Activated CD4-positive, alpha-beta T cell treated with anti-CD3 and anti-CD28 coated beads, Interleukin-2, amount 10 ng/mL, durations not matched to agents 7 days and 5 days (primary cell): ENCODE data around the gene ARHGAP22. TPM values are rescaled to one million over a fixed set of nuclear protein-coding genes. Genes with fewer than 3 reads are reported as not detected.

ENCODE experiments used
- CTCF ChIA-PET: fragments of 350-600 bp; sonication (Branson Sonifier 250); formaldehyde crosslinking; loops from one replicate; lab custom pipeline; 2021; ENCODE audit warnings: antibody characterized with exemption; lab: Charles Lee
- POLR2A ChIA-PET: fragments of 350-600 bp; sonication (Branson Sonifier 250); formaldehyde crosslinking; loops from one replicate; lab custom pipeline; 2021; ENCODE audit warnings: antibody characterized with exemption; lab: Charles Lee
- DNase-seq: peaks from one replicate; pipeline ENCODE4 v3.0.0-alpha.2; 2020
- H3K27ac Mint-ChIP-seq: one replicate; pipeline ENCODE4 v1.8.0; 2021; ENCODE audit warnings: mild to moderate bottlenecking, moderate library complexity, mixed read lengths
- H3K27me3 Mint-ChIP-seq: one replicate; pipeline ENCODE4 v1.8.0; 2021; ENCODE audit warnings: mixed read lengths
- H3K36me3 Mint-ChIP-seq: one replicate; pipeline ENCODE4 v1.8.0; 2021; ENCODE audit warnings: low read depth, mixed read lengths
- H3K4me1 Mint-ChIP-seq: one replicate; pipeline ENCODE4 v1.8.0; 2021; ENCODE audit warnings: mixed read lengths
- H3K4me3 Mint-ChIP-seq: one replicate; pipeline ENCODE4 v1.8.0; 2021; ENCODE audit warnings: mild to moderate bottlenecking, moderate library complexity, mixed read lengths
- H3K9me3 Mint-ChIP-seq: one replicate; pipeline ENCODE4 v1.8.0; 2021; ENCODE audit warnings: mixed read lengths
- total RNA-seq, 2 experiments: library from RNA; stranded (reverse); gene quantifications; one replicate each; pipeline ENCODE4 v1.2.3, GENCODE V29; 2021

The ARHGAP22 gene
- total RNA-seq, 2 experiments from 2014 or later = not detected

DNA sequence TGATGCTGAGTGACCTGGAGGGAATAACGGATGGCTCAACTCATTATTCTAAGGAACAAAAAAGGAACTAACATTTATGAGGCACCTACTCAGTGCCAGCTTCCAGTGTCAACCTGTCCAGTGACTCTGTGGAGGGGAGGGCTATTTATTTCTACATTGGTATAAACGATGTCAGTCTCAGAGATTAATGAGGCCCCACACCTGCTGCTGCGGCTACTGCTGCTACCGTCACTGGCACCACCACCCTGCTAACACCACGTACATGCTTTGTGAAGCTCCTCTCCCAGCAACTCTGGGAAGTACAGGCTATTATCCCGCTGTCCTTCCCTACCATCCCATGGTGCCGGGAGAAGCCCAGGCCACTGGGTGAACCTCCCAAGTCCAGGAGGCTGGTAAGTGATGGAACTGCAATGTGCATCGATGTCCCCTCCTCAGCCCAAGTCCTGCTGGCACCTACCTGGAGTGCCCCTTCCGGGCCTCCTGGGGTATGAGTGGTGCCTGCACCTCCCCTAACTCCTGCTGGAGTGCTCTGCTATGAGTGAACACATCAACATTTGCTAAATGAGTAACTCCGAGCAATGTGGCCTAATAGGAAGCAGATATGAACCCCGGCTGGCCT lies 101.5 kb downstream of the ARHGAP22 start:
- Mint-ChIP-seq H3K27me3 (no peaks in the 10 kb centered on the region), H3K9me3 (no peaks in the 10 kb centered on the region), H3K36me3 (no peaks in the 10 kb centered on the region), H3K4me3 (no peak overlapping the region), H3K27ac (no peak overlapping the region), H3K4me1 (peaks cover 3% of the 10 kb centered on the region)
- no peak for DNase-seq
- ChIA-PET POLR2A (no interaction called here), CTCF (no interaction called here)

DNA sequence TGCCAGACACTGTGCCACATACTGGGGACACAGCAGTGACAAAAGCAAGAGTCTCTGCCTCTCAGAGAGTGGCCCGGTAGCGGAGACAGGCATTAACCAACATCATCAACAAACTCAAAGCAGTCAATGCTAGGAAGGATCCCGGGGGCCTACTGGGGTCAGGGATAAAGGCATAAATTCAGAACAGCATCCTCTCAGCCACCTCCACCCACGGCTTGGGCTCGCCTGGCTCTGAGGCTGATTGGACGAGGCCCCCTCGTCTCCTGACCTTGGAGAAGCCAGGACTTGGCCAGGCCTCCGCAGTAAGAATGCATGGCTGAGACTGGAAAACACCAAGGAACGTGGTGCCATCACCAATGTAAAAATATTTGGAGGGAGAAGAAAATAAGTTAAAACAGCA lies 102.1 kb downstream of the ARHGAP22 start:
- Mint-ChIP-seq H3K27ac (no peak overlapping the region), H3K4me3 (no peak overlapping the region), H3K27me3 (no peaks in the 10 kb centered on the region), H3K4me1 (peaks cover 3% of the 10 kb centered on the region), H3K36me3 (no peaks in the 10 kb centered on the region), H3K9me3 (no peaks in the 10 kb centered on the region)
- no peak for DNase-seq
- CTCF ChIA-PET = no interaction called here
- POLR2A ChIA-PET = no interaction called here

GRCh38 chr10:48501787-48502771 lies 102.8 kb downstream of the ARHGAP22 start:
- ChIA-PET POLR2A (no interaction called here), CTCF (interaction anchor here (0.7 kb wide), 1 partner anchor 33 kb away, joined by 3 read pairs; no protein-coding TSS in a partner anchor)
- Mint-ChIP-seq H3K27ac (no peak overlapping the region), H3K36me3 (no peaks in the 10 kb centered on the region), H3K4me3 (no peak overlapping the region), H3K9me3 (no peaks in the 10 kb centered on the region), H3K4me1 (peaks cover 3% of the 10 kb centered on the region), H3K27me3 (no peaks in the 10 kb centered on the region)
- no peak for DNase-seq

DNA sequence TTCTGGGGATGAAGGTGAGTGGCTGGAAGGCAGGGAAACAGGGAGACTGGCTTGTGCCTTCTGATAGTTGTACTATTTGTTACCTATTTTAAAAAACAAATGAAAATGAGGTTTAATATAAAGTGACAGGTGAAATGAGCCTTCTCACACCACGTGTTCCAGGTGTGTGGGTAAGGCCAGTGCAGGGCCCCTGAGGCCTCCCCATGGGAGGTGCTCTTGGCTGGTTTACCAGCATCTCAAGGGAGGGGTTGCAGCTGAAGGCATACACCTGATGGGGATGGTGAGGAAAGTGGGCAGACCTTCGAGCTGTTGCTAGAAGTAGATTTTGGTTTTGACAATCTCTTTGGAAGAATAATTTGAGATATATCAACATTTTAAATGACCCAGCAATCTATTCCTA lies 103.6 kb downstream of the ARHGAP22 start:
- H3K4me3 Mint-ChIP-seq = no peak overlapping the region
- no peaks in the 10 kb centered on the region for H3K36me3 Mint-ChIP-seq
- POLR2A ChIA-PET = no interaction called here
- DNase-seq = no peak
- no peaks in the 10 kb centered on the region for H3K27me3 Mint-ChIP-seq
- CTCF ChIA-PET = interaction anchor here (0.7 kb wide), 1 partner anchor 32 kb away, joined by 3 read pairs; no protein-coding TSS in a partner anchor
- peaks cover 3% of the 10 kb centered on the region for H3K4me1 Mint-ChIP-seq
- no peaks in the 10 kb centered on the region for H3K9me3 Mint-ChIP-seq
- no peak overlapping the region for H3K27ac Mint-ChIP-seq

DNA sequence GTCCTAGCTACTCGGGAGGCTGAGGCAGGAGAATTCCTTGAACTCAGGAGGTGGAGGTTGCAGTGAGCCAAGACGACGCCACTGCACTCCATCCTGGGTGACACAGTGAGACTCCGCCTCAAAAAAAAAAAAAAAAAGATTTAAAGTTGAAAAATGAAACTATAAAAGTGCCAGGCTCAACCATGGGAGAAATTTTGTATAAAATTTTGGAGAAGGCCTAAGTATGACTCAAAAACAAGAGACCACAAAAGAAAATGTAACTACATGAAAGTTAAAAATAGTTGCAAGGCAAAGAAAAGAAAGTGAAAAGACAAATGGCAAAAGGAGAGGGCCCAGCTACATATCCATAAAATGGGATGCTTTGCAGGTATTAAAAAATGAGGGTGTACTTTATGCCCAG lies 104.1 kb downstream of the ARHGAP22 start:
- CTCF ChIA-PET = interaction anchor here (0.7 kb wide), 1 partner anchor 32 kb away, joined by 3 read pairs; no protein-coding TSS in a partner anchor
- Mint-ChIP-seq H3K9me3 (no peaks in the 10 kb centered on the region), H3K27me3 (no peaks in the 10 kb centered on the region), H3K36me3 (no peaks in the 10 kb centered on the region), H3K4me1 (peaks cover 3% of the 10 kb centered on the region), H3K27ac (no peak overlapping the region), H3K4me3 (no peak overlapping the region)
- POLR2A ChIA-PET = no interaction called here
- DNase-seq = no peak

GRCh38 chr10:48498940-48499510 lies 105.8 kb downstream of the ARHGAP22 start:
- Mint-ChIP-seq H3K36me3 (no peaks in the 10 kb centered on the region), H3K9me3 (no peaks in the 10 kb centered on the region), H3K4me3 (no peak overlapping the region), H3K27ac (no peak overlapping the region), H3K27me3 (no peaks in the 10 kb centered on the region), H3K4me1 (peaks cover 13% of the 10 kb centered on the region)
- CTCF ChIA-PET = no interaction called here
- POLR2A ChIA-PET = no interaction called here
- no peak for DNase-seq

GRCh38 chr10:48497780-48498770 lies 106.8 kb downstream of the ARHGAP22 start:
- no peak for DNase-seq
- POLR2A ChIA-PET = interaction anchor here (0.6 kb wide), 1 partner anchor 197 kb away, joined by 4 read pairs; no protein-coding TSS in a partner anchor
- no peaks in the 10 kb centered on the region for H3K9me3 Mint-ChIP-seq

GRCh38 chr10:48496831-48497779 lies 107.8 kb downstream of the ARHGAP22 start:
- POLR2A ChIA-PET = interaction anchor here (0.6 kb wide), 1 partner anchor 196 kb away, joined by 4 read pairs; no protein-coding TSS in a partner anchor
- Mint-ChIP-seq H3K4me1 (peaks cover 22% of the 10 kb centered on the region), H3K9me3 (no peaks in the 10 kb centered on the region), H3K36me3 (no peaks in the 10 kb centered on the region), H3K4me3 (no peak overlapping the region), H3K27me3 (no peaks in the 10 kb centered on the region), H3K27ac (no peak overlapping the region)
- no peak for DNase-seq
- CTCF ChIA-PET = interaction anchor here (1.0 kb wide), 1 partner anchor 45 kb away, joined by 3 read pairs; no protein-coding TSS in a partner anchor

More at GRCh38 chr10:48497780-48498770, 106.8 kb downstream of the ARHGAP22 start:
- H3K27ac Mint-ChIP-seq = no peak overlapping the region
- H3K36me3 Mint-ChIP-seq = no peaks in the 10 kb centered on the region
- H3K27me3 Mint-ChIP-seq = no peaks in the 10 kb centered on the region
- H3K4me1 Mint-ChIP-seq = peaks cover 22% of the 10 kb centered on the region
- H3K4me3 Mint-ChIP-seq = no peak overlapping the region
- CTCF ChIA-PET = no interaction called here

DNA sequence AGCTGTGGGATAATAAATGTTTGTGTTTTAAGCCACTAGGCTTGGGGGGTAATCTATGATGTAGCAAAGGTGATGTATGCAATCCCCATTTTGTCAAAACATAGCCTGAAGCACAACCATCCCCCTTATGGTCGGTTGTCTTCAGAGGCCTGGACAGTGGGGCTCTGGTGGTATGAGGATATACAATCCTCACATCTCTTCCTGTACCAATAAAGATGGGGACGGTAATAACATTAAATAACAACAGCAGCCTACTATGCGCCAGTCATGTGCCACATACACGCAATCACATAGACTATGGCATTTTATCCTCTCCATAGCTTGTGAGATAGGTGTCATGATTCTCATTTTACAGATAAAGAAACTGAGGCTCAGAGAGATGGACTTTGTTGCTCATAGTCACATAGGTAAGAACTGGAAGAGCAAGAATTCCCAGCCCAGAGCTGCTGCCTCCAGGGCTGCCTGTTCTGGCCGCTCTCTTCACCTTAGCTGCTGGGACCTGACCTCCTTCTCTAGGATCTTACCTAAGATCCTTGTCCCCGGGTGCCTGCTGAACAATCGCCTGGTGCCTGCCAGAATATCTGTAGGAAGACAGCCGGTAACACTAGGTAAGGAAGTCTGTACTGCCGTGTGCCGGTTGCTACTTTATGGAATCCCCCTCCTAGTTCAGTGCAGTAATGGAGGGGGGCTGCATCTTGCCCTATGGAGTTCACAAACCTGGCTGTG lies 108.6 kb downstream of the ARHGAP22 start:
- DNase-seq = no peak
- peaks cover 22% of the 10 kb centered on the region for H3K4me1 Mint-ChIP-seq
- no peaks in the 10 kb centered on the region for H3K9me3 Mint-ChIP-seq
- no peaks in the 10 kb centered on the region for H3K36me3 Mint-ChIP-seq
- H3K27ac Mint-ChIP-seq = no peak overlapping the region
- no peak overlapping the region for H3K4me3 Mint-ChIP-seq
- POLR2A ChIA-PET = no interaction called here
- CTCF ChIA-PET = interaction anchor here (1.0 kb wide), 1 partner anchor 46 kb away, joined by 3 read pairs; no protein-coding TSS in a partner anchor
- H3K27me3 Mint-ChIP-seq = no peaks in the 10 kb centered on the region

- no peaks in the 10 kb centered on the region for H3K9me3 Mint-ChIP-seq
- ChIA-PET CTCF (interaction anchor here (0.5 kb wide), 1 partner anchor 1850 kb away, joined by 7 read pairs; no protein-coding TSS in a partner anchor), POLR2A (no interaction called here)
- H3K4me1 Mint-ChIP-seq = peaks cover 19% of the 10 kb centered on the region
- no peaks in the 10 kb centered on the region for H3K36me3 Mint-ChIP-seq
- no peaks in the 10 kb centered on the region for H3K27me3 Mint-ChIP-seq
- DNase-seq = no peak
- no peak overlapping the region for H3K4me3 Mint-ChIP-seq
- no peak overlapping the region for H3K27ac Mint-ChIP-seq
Observed at GRCh38 chr10:48495282-48496045, 109.4 kb downstream of the ARHGAP22 start.
